Heart right ventricle (tissue), 16 donors: ENCODE measurements around the gene RWDD2A. TPM values are rescaled to one million over a fixed set of nuclear protein-coding genes. Genes with fewer than 3 reads are reported as not detected.

ENCODE experiments used
- ATAC-seq, 8 donors: fragments of 200-7000 bp; cut with Tn5 transposase; one replicate each; pipeline ENCODE4 v1.9.1; 2020; ENCODE audit warnings: mild to moderate bottlenecking in 8 of 8, moderate library complexity in 8 of 8, moderate number of reproducible peaks in 1 of 8
- DNase-seq, 2 donors: peaks; one replicate each; pipeline ENCODE4 v3.0.0-alpha.2; 2020
- H3K27ac ChIP-seq, 10 donors: fragments of 200-600 bp; sonication (generic) in 2 of 10; one replicate each; pipeline versions ENCODE4 v1.5.0 to v1.8.0; 2020 to 2022; ENCODE audit warnings: mild to moderate bottlenecking in 3 of 10
- H3K27me3 ChIP-seq, 7 donors: fragments of 200-600 bp; one replicate each; pipeline ENCODE4 v1.8.0; 2021 to 2022; ENCODE audit warnings: mild to moderate bottlenecking in 2 of 7
- H3K36me3 ChIP-seq, 9 donors: fragments of 200-600 bp; sonication (generic) in 1 of 9; one replicate each; pipeline versions ENCODE4 v1.5.0 to v1.8.0; 2020 to 2022; ENCODE audit warnings: mild to moderate bottlenecking in 2 of 9
- H3K4me1 ChIP-seq, 9 donors: fragments of 200-600 bp; sonication (generic) in 1 of 9; one replicate each; pipeline versions ENCODE4 v1.5.0 to v1.8.0; 2020 to 2022; ENCODE audit warnings: mild to moderate bottlenecking in 4 of 9
- H3K4me3 ChIP-seq, 10 donors: fragments of 200-600 bp; sonication (generic) in 2 of 10; one replicate each; pipeline versions ENCODE4 v1.5.0 to v1.8.0; 2020 to 2022; ENCODE audit warnings: mild to moderate bottlenecking in 7 of 10, moderate library complexity in 2 of 10
- H3K9me3 ChIP-seq, 11 donors: fragments of 200-600 bp in 10 of 11; sonication (generic) in 2 of 11; one replicate each; pipeline versions ENCODE4 v1.5.0 to v1.8.0; 2013 to 2022; ENCODE audit warnings: mild to moderate bottlenecking in 2 of 11, control low read depth in 1 of 11, moderate library complexity in 1 of 11
- CTCF ChIP-seq, 9 donors: fragments of 200-600 bp; sonication (generic) in 2 of 9; IDR thresholded peaks; one replicate each; pipeline versions ENCODE4 v1.5.0 to v1.8.0; 2021 to 2022; ENCODE audit warnings: antibody characterized with exemption in 9 of 9, mild to moderate bottlenecking in 5 of 9, moderate library complexity in 1 of 9
- WGBS, 2 donors: extraction: QIAGEN DNeasy Blood & Tissue Kit; methylation state at CpG; one replicate each; pipeline ENCODE4 v1.1.7; 2013; ENCODE audit warnings: inconsistent platforms in 1 of 2; 5-methylcytosine and 5-hydroxymethylcytosine counted together
- intact Hi-C, 10 donors: fragments of 100-400 bp; cut with DNase I; formaldehyde crosslinking; loops; one replicate each; pipeline versions ENCODE4 v1.11.1 to v1.14.2; 2022
- polyA plus RNA-seq, 2 donors: library from polyadenylated mRNA; stranded (reverse); fragments of 200-250 nt; gene quantifications; one replicate each; pipeline ENCODE4 v1.2.3, GENCODE V29; 2013
- total RNA-seq, 10 donors: library from RNA; stranded (reverse); fragmentation: NEBNext Ultra II Directional in 3 of 10; extraction: Animal tissue kit (Norgen Biotek cat#: 25700) in 3 of 10; gene quantifications; one replicate each; pipeline versions ENCODE4 v1.2.1 to v1.2.4, GENCODE V29; 2021 to 2023
- donor health status: Arrhythmogenic right ventricular cardiomyopathy.
- donor health status: ischemic (EF 13 %, LVEDD 7.1; RV severe dilation, severe dysfunction).
- donor health status: healthy with polysubstance abuse.
- donor health status: DM: no; HTN: yes; CAD: no.
- donor health status: DM: no; HTN: no; CAD: no.
- donor health status: ischemic (EF 25% LVEDD 6.9; RV normal size, moderate dysfunction).
- donor health status: ischemic (EF 25% LVEDD 5.7; RV mildly dilated, moderate dysfunction).
- donor health status: healthy.
- donor health status: DM: yes; HTN: yes; CAD: no.
- donor health status: Ischemic cardiomyopathy.
- donor health status: ischemic (EF 35%, LVEDD 5.7; RV mildly dilated, moderate dysfunction).
- donor health status: nonischemic (EF 11% LVEDD 7.7; RV severe dilation, severe dysfunction).
- donor health status: DM: yes; HTN: yes; CAD: no.
- donor health status: PGD.
- donor health status: ischemic (EF 29% LVEDD 5.4; RV normal size, mild dysfunction).
- donor health status: nonischemic (EF 23%, LVEDD 6.1; RV moderate dilation, normal function).

RWDD2A gene
- total and polyA plus RNA-seq, 12 donors: 1.9 to 4.2 (median 3.4) TPM

- Histone ChIP-seq H3K36me3 (peaks cover 0 to 100% (median 54%) of the 10 kb centered on the region in 9 donors), H3K27me3 (no peaks in the 10 kb centered on the region), H3K4me3 (no peak overlapping the region), H3K27ac (no peak overlapping the region), H3K4me1 (no peaks in the 10 kb centered on the region), H3K9me3 (no peaks in the 10 kb centered on the region)
- ATAC-seq: no peak
- intact Hi-C loops: loop anchor here in 1 of 10 donors (5.0 kb wide), 1 partner anchor 46 kb away; no protein-coding TSS in a partner anchor
- no peak for DNase-seq
- WGBS, 2 donors: 90 to 95% methylated on average over 1 of the region's 1 CpG
- no peak for TF ChIP-seq CTCF (IDR thresholded peaks at IDR 0.05)
Measured at GRCh38 chr6:83168556-83168955, 24.6 kb upstream of the RWDD2A start.

GRCh38 chr6:83169106-83169505 lies 24.1 kb upstream of the RWDD2A start:
- Histone ChIP-seq H3K9me3 (no peaks in the 10 kb centered on the region), H3K4me1 (no peaks in the 10 kb centered on the region), H3K36me3 (peaks cover 0 to 100% (median 56%) of the 10 kb centered on the region in 9 donors), H3K27me3 (no peaks in the 10 kb centered on the region), H3K4me3 (no peak overlapping the region), H3K27ac (no peak overlapping the region)
- no peak for TF ChIP-seq CTCF (IDR thresholded peaks at IDR 0.05)
- no peak for ATAC-seq
- intact Hi-C loops: loop anchor here in 1 of 10 donors (5.0 kb wide), 1 partner anchor 47 kb away; no protein-coding TSS in a partner anchor
- no peak for DNase-seq

GRCh38 chr6:83169511-83169910 lies 23.6 kb upstream of the RWDD2A start:
- ATAC-seq: no peak
- WGBS, 2 donors: 92 to 95% methylated on average over 1 of the region's 1 CpG
- H3K27ac ChIP-seq: no peak overlapping the region
- peaks cover 0 to 100% (median 56%) of the 10 kb centered on the region in 9 donors for H3K36me3 ChIP-seq
- no peaks in the 10 kb centered on the region for H3K9me3 ChIP-seq
- intact Hi-C loops: loop anchor here in 1 of 10 donors (5.0 kb wide), 1 partner anchor 47 kb away; no protein-coding TSS in a partner anchor
- H3K27me3 ChIP-seq: no peaks in the 10 kb centered on the region
- no peak overlapping the region for H3K4me3 ChIP-seq
- TF ChIP-seq CTCF (IDR thresholded peaks at IDR 0.05): no peak
- DNase-seq: no peak
- H3K4me1 ChIP-seq: no peaks in the 10 kb centered on the region

- intact Hi-C loops: loop anchor here in 1 of 10 donors (10.0 kb wide), 1 partner anchor 51 kb away; no protein-coding TSS in a partner anchor
- Histone ChIP-seq H3K27me3 (no peaks in the 10 kb centered on the region), H3K4me1 (peaks cover 0 to 7% (median 0%) of the 10 kb centered on the region in 9 donors), H3K4me3 (no peak overlapping the region), H3K27ac (no peak overlapping the region), H3K9me3 (no peaks in the 10 kb centered on the region), H3K36me3 (peaks cover 0 to 100% (median 41%) of the 10 kb centered on the region in 9 donors)
- no peak for ATAC-seq
- no peak for TF ChIP-seq CTCF (IDR thresholded peaks at IDR 0.05)
- no peak for DNase-seq
- WGBS, 2 donors: 87 to 93% methylated on average over 4 of the region's 4 CpGs
Measured at GRCh38 chr6:83176246-83176645, 16.9 kb upstream of the RWDD2A start.
